IPS DF 6.9 (cell line): Measurements from ENCODE around the gene COQ10A.
"Not testable (repeated sequence)": the region's sequence is repeated elsewhere in the genome, so short reads cannot be mapped to it uniquely, and the experiment has no call there.

Experiments used
- DNase-seq: peaks from one replicate; pipeline ENCODE4 v3.0.0-alpha.2; 2013; ENCODE audit warnings: low read depth, low spot score
- H3K27ac ChIP-seq: one replicate; pipeline ENCODE4 v1.5.1; 2013; ENCODE audit warnings: low read length, control low read depth
- H3K27me3 ChIP-seq: 2 replicates; pipeline ENCODE4 v1.6.1; 2013; ENCODE audit warnings: mild to moderate bottlenecking, low read length; ENCODE audit not compliant: control insufficient read depth, insufficient read depth
- H3K36me3 ChIP-seq: 2 replicates; pipeline ENCODE4 v1.6.1; 2013; ENCODE audit warnings: low read length; ENCODE audit not compliant: control insufficient read depth, insufficient read depth
- H3K4me1 ChIP-seq: 2 replicates; pipeline ENCODE4 v1.6.1; 2013; ENCODE audit warnings: low read length; ENCODE audit not compliant: control insufficient read depth, insufficient read depth
- H3K4me3 ChIP-seq: 2 replicates; pipeline ENCODE4 v1.5.1; 2013; ENCODE audit warnings: mild to moderate bottlenecking, low read length
- H3K9me3 ChIP-seq: 2 replicates; pipeline ENCODE4 v1.6.1; 2013; ENCODE audit warnings: low read length, inconsistent platforms; ENCODE audit not compliant: control insufficient read depth, insufficient read depth
- WGBS: extraction: QIAGEN DNeasy Blood & Tissue Kit; methylation state at CpG from one replicate; pipeline ENCODE4 v1.1.7; 2013; ENCODE audit warnings: mixed read lengths, missing lambda C conversion rate; ENCODE audit not compliant: insufficient read length, insufficient coverage; 5-methylcytosine and 5-hydroxymethylcytosine counted together

The COQ10A gene

GRCh38 chr12:56274299-56274698, 7.6 kb downstream of the COQ10A start:
- no CpG with 5 or more reads among the region's 2 CpGs for WGBS
- Histone ChIP-seq H3K27me3 (no peaks in the 10 kb centered on the region), H3K36me3 (peaks cover 20% of the 10 kb centered on the region), H3K9me3 (no peaks in the 10 kb centered on the region; the same call in 1 of the 2 replicates), H3K4me1 (no peaks in the 10 kb centered on the region), H3K4me3 (no peak overlapping the region), H3K27ac (no peak overlapping the region)
- DNase-seq = no peak

GRCh38 chr12:56278905-56279304, 12.2 kb downstream of the COQ10A start:
- Histone ChIP-seq H3K36me3 (peaks cover 29% of the 10 kb centered on the region), H3K9me3 (no peaks in the 10 kb centered on the region; the same call in 1 of the 2 replicates), H3K4me1 (no peaks in the 10 kb centered on the region), H3K27me3 (no peaks in the 10 kb centered on the region), H3K4me3 (no peak overlapping the region), H3K27ac (no peak overlapping the region)
- WGBS = no CpG with 5 or more reads among the region's 3 CpGs
- DNase-seq = no peak

GRCh38 chr12:56280849-56281248, 14.1 kb downstream of the COQ10A start:
- H3K27ac ChIP-seq = no peak overlapping the region

GRCh38 chr12:56282030-56282429, 15.3 kb downstream of the COQ10A start:
- H3K4me3 ChIP-seq = no peak overlapping the region
- peaks cover 14% of the 10 kb centered on the region; the same call in 1 of the 2 replicates for H3K36me3 ChIP-seq
- H3K9me3 ChIP-seq = no peaks in the 10 kb centered on the region
- WGBS = 100% methylated on average over 1 of the region's 6 CpGs
- H3K27ac ChIP-seq = no peak overlapping the region
- no peaks in the 10 kb centered on the region for H3K27me3 ChIP-seq
- no peaks in the 10 kb centered on the region for H3K4me1 ChIP-seq
- no peak for DNase-seq

More at GRCh38 chr12:56280849-56281248, 14.1 kb downstream of the COQ10A start:
- H3K36me3 ChIP-seq = peaks cover 16% of the 10 kb centered on the region
- H3K9me3 ChIP-seq = no peaks in the 10 kb centered on the region
- DNase-seq = no peak
- H3K4me3 ChIP-seq = no peak overlapping the region
- H3K4me1 ChIP-seq = no peaks in the 10 kb centered on the region
- H3K27me3 ChIP-seq = no peaks in the 10 kb centered on the region

- peaks cover 14% of the 10 kb centered on the region; the same call in 1 of the 2 replicates for H3K36me3 ChIP-seq
- H3K4me1 ChIP-seq = no peaks in the 10 kb centered on the region
- no peaks in the 10 kb centered on the region for H3K9me3 ChIP-seq
- H3K27me3 ChIP-seq = no peaks in the 10 kb centered on the region
- no CpG with 5 or more reads among the region's 2 CpGs for WGBS
- no peak overlapping the region for H3K27ac ChIP-seq
- H3K4me3 ChIP-seq = no peak overlapping the region
- DNase-seq = no peak
Measured at GRCh38 chr12:56282579-56282978, 15.8 kb downstream of the COQ10A start.

GRCh38 chr12:56284263-56284662, 17.5 kb downstream of the COQ10A start:
- not testable (repeated sequence) for H3K27ac ChIP-seq, H3K4me3 ChIP-seq, H3K9me3 ChIP-seq, H3K27me3 ChIP-seq, DNase-seq, H3K4me1 ChIP-seq
- H3K36me3 ChIP-seq = peaks cover 14% of the 10 kb centered on the region; the same call in 1 of the 2 replicates
- no CpG with 5 or more reads among the region's 5 CpGs for WGBS

GRCh38 chr12:56286044-56286830, 19.5 kb downstream of the COQ10A start:
- Histone ChIP-seq H3K9me3 (no peaks in the 10 kb centered on the region), H3K4me1 (no peaks in the 10 kb centered on the region), H3K27ac (no peak overlapping the region), H3K36me3 (peaks cover 11% of the 10 kb centered on the region; the same call in 1 of the 2 replicates), H3K4me3 (no peak overlapping the region), H3K27me3 (no peaks in the 10 kb centered on the region)
- DNase-seq = no peak
- WGBS = no CpG with 5 or more reads among the region's 4 CpGs

- Histone ChIP-seq H3K4me3 (no peak overlapping the region), H3K27ac (no peak overlapping the region), H3K4me1 (no peaks in the 10 kb centered on the region), H3K27me3 (no peaks in the 10 kb centered on the region), H3K36me3 (peaks cover 2% of the 10 kb centered on the region; the same call in 1 of the 2 replicates), H3K9me3 (no peaks in the 10 kb centered on the region)
- WGBS = no CpG with 5 or more reads among the region's 3 CpGs
- no peak for DNase-seq
Measured at GRCh38 chr12:56288705-56289387, 22.1 kb downstream of the COQ10A start.

GRCh38 chr12:56293795-56294194, 27.1 kb downstream of the COQ10A start:
- no peak for DNase-seq
- Histone ChIP-seq H3K4me3 (no peak overlapping the region), H3K4me1 (no peaks in the 10 kb centered on the region), H3K27me3 (no peaks in the 10 kb centered on the region), H3K36me3 (no peaks in the 10 kb centered on the region; the same call in 1 of the 2 replicates), H3K9me3 (no peaks in the 10 kb centered on the region), H3K27ac (no peak overlapping the region)
- no CpG with 5 or more reads among the region's 5 CpGs for WGBS

- no peak overlapping the region for H3K27ac ChIP-seq
Measured at GRCh38 chr12:56296295-56296694, 29.6 kb downstream of the COQ10A start.

More at GRCh38 chr12:56296295-56296694, 29.6 kb downstream of the COQ10A start:
- no peak overlapping the region for H3K4me3 ChIP-seq
- 0 out of 2 replicates have a peak, but pooled peaks cover 2% of the 10 kb centered on the region for H3K4me1 ChIP-seq
- WGBS = no CpG with 5 or more reads among the region's 5 CpGs
- H3K9me3 ChIP-seq = no peaks in the 10 kb centered on the region
- H3K27me3 ChIP-seq = no peaks in the 10 kb centered on the region
- H3K36me3 ChIP-seq = no peaks in the 10 kb centered on the region; the same call in 1 of the 2 replicates
- no peak for DNase-seq
